Epithelial cell of prostate (primary cell): ENCODE measurements around the gene MTIF2.
"Not testable (repeated sequence)": the region's sequence is repeated elsewhere in the genome, so short reads cannot be mapped to it uniquely, and the experiment has no call there.

Experiments used
- DNase-seq: peaks from one replicate; pipeline ENCODE4 v3.0.0-alpha.2; 2011; ENCODE audit warnings: low read depth, low spot score
- H3K27ac ChIP-seq: fragments of 450-650 bp; 2 replicates; pipeline ENCODE4 v1.5.1; 2017; ENCODE audit warnings: mild to moderate bottlenecking

The MTIF2 gene

DNA sequence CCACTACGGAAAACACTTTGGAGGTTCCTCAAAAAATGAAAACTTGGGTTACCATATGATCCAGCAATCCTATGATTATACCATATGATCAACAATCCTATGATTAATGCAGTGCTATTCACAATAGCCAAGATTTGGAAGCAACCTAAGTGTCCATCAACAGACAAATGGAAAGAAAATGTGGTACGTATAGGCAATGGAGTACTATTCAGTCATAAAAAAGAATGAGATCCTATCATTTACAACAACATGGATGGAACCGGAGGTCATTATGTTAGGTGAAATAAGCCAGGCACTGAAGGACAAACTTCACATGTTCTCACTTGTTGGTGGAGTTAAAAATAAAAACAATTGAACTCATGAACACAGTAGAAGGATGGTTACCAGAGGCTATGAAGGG is 64.5 kb downstream of the MTIF2 start:
- no peak overlapping the region for H3K27ac ChIP-seq
- DNase-seq: no peak

DNA sequence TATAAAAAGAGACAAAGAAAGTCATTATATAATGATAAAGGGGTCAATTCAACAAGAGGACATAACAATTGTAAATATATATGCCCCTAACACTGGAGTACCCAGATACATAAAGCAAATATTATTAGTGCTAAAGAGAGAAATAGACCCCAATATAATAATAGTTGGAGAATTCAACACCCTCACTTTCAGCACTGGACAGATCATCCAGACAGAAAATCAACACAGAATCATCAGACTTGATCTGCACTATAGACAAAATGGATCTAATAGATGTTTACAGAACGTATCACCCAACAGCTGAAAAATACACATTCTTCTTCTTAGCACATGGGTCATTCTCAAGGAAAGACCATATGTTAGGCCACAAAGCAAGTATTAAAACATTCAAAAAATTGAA is 68.6 kb downstream of the MTIF2 start:
- DNase-seq: no peak
- H3K27ac ChIP-seq: no peak overlapping the region

DNA sequence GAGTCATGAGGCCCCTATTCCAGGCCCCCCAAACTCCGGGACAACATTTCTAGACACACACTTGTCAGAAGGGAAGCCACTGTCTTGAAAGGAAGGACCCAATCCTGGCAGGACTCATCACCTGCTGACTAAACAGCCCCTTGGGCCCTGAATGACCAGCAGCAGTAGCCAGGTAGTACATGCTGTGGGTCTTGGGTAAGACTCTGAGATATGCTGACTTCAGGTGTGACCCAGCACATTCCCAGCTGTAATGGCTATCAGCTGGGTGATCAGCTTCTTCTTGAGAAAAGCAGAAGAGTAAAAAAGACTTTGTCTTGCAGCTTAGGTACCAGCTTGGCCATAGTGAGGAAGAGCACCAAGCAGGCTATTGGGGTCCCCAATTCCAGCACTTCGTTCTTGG is 72.5 kb downstream of the MTIF2 start:
- DNase-seq: no peak
- no peak overlapping the region for H3K27ac ChIP-seq

DNA sequence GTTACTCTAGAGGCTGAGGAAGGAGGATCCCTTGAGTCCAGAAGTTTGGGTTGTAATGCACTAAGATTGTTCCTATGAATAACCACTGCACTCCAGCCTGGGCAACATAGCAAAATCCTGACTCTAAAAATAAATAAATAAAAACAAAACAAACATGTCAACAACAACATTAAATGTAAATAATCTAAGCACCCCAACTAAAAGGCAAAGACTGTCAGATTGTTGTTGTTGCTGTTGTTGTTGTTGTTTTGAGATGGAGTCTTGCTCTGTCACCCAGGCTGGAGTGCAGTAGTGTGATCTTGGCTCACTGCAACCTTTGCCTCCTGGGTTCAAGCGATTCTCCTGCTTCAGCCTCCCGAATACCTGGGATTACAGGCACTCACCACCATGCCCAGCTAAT is 77.1 kb downstream of the MTIF2 start:
- not testable (repeated sequence) for DNase-seq, H3K27ac ChIP-seq

DNA sequence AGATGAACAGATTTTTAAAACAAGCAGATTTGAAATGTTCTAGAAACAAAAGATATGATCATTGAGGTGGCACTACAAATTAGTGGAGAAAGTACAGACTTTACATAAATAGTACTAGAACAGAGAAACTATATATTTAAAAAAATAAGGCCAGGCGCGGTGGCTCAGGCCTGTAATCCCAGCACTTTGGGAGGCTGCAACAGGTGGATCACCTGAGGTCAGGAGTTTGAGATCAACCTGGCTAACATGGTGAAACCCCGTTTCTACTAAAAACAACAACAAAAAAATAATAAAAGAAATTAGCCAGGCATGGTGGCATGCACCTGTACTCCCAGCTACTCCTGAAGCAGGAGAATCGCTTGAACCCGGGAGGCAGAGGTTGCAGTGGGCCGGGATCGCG is 82.2 kb downstream of the MTIF2 start:
- not testable (repeated sequence) for H3K27ac ChIP-seq, DNase-seq
